MCF 10A (cell line): ENCODE data around the gene XRCC3. TPM values are rescaled to one million over a fixed set of nuclear protein-coding genes. Genes with fewer than 3 reads are reported as not detected.
A peak's percentile ranks its signal among the peaks of the same experiment; 100 is the strongest.
"Not testable (repeated sequence)": the region's sequence is repeated elsewhere in the genome, so short reads cannot be mapped to it uniquely, and the experiment has no call there.

Experiments
- BruUV-seq: library from RNA; stranded (reverse); fragments of 400-500 nt; replicated peaks from 2 replicates; lab custom pipeline; 2021; lab: Mats Ljungman, UMichigan
- CTCF ChIA-PET: fragments of 300-600 bp; sonication (Branson Sonifier 250); formaldehyde crosslinking; extraction: SDS; loops from one replicate; lab custom pipeline; 2021; ENCODE audit warnings: antibody characterized with exemption, inconsistent platforms; lab: Yijun Ruan, JAX
- POLR2A ChIA-PET: fragments of 300-600, 350-650 bp; sonication (Branson Sonifier 250); formaldehyde crosslinking; extraction: SDS; loops from one replicate; lab custom pipeline; 2020; ENCODE audit warnings: antibody characterized with exemption, inconsistent platforms; lab: Yijun Ruan, JAX
- DNase-seq: peaks from one replicate; pipeline ENCODE4 v3.0.0-alpha.2; 2018; ENCODE audit not compliant: unreplicated experiment
- H3K27ac Mint-ChIP-seq: one replicate; pipeline ENCODE4 v1.8.0; 2022; ENCODE audit warnings: mild to moderate bottlenecking, low read depth, mixed read lengths; ENCODE audit not compliant: unreplicated experiment
- H3K27me3 Mint-ChIP-seq: one replicate; pipeline ENCODE4 v1.8.0; 2022; ENCODE audit warnings: mixed read lengths; ENCODE audit not compliant: insufficient read depth, unreplicated experiment
- H3K36me3 Mint-ChIP-seq: one replicate; pipeline ENCODE4 v1.8.0; 2022; ENCODE audit warnings: mild to moderate bottlenecking, moderate library complexity, mixed read lengths; ENCODE audit not compliant: insufficient read depth, unreplicated experiment
- H3K4me1 Mint-ChIP-seq: one replicate; pipeline ENCODE4 v1.8.0; 2022; ENCODE audit warnings: mixed read lengths; ENCODE audit not compliant: insufficient read depth, unreplicated experiment
- H3K4me3 Mint-ChIP-seq: one replicate; pipeline ENCODE4 v1.8.0; 2022; ENCODE audit warnings: mild to moderate bottlenecking, moderate library complexity, mixed read lengths; ENCODE audit not compliant: unreplicated experiment
- H3K9me3 Mint-ChIP-seq: one replicate; pipeline ENCODE4 v1.8.0; 2022; ENCODE audit warnings: mixed read lengths; ENCODE audit not compliant: unreplicated experiment
- CTCF ChIP-seq: fragments of 200-600 bp; IDR thresholded peaks from one replicate; pipeline ENCODE4 v1.8.0; 2022; ENCODE audit warnings: antibody characterized with exemption, mild to moderate bottlenecking; ENCODE audit not compliant: unreplicated experiment
- intact Hi-C: fragments of 100-400 bp; cut with micrococcal nuclease; formaldehyde crosslinking; loops from 2 replicates; pipeline ENCODE4 v1.14.1; 2022
- total RNA-seq: library from RNA; stranded (reverse); gene quantifications from 2 replicates; pipeline ENCODE4 v1.2.3, GENCODE V29; 2022

The XRCC3 gene
- total RNA-seq, 1 experiment from 2014 or later: 17.5 TPM

- Mint-ChIP-seq H3K27me3 (no peaks in the 10 kb centered on the region), H3K9me3 (no peaks in the 10 kb centered on the region), H3K4me3 (no peak overlapping the region), H3K36me3 (peaks cover 83% of the 10 kb centered on the region), H3K27ac (no peak overlapping the region), H3K4me1 (no peaks in the 10 kb centered on the region)
- no TSS peak for BruUV-seq
- ChIA-PET POLR2A (interaction anchor here (1.0 kb wide), 1 partner anchor 95 kb away, joined by 3 read pairs; no protein-coding TSS in a partner anchor), CTCF (interaction anchor here (0.6 kb wide), 2 partner anchors 15 to 204 kb away, joined by 3 to 5 read pairs; no protein-coding TSS in a partner anchor)
- DNase-seq: no peak
- TF ChIP-seq CTCF: no peak
- intact Hi-C loops: no loop called here
Observed at GRCh38 chr14:103656756-103657133, 58.5 kb downstream of the XRCC3 start.

- no peak overlapping the region for H3K27ac Mint-ChIP-seq
- ChIA-PET CTCF (interaction anchor here (0.6 kb wide), 3 partner anchors 11 to 204 kb away, joined by 3 to 5 read pairs (median 3); no protein-coding TSS in a partner anchor), POLR2A (interaction anchor here (1.0 kb wide), 1 partner anchor 27 kb away, joined by 3 read pairs; the partner anchor contains the start of gene KLC1)
- no peak overlapping the region for H3K4me3 Mint-ChIP-seq
- H3K9me3 Mint-ChIP-seq: no peaks in the 10 kb centered on the region
- no peak for TF ChIP-seq CTCF
- no peaks in the 10 kb centered on the region for H3K4me1 Mint-ChIP-seq
- intact Hi-C loops: no loop called here
- BruUV-seq: no TSS peak
- H3K36me3 Mint-ChIP-seq: peaks cover 79% of the 10 kb centered on the region
- peak; percentile 19 for DNase-seq
- no peaks in the 10 kb centered on the region for H3K27me3 Mint-ChIP-seq
Observed at GRCh38 chr14:103656031-103656755, 59.1 kb downstream of the XRCC3 start.

- H3K9me3 Mint-ChIP-seq: no peaks in the 10 kb centered on the region
- H3K4me3 Mint-ChIP-seq: no peak overlapping the region
- H3K27me3 Mint-ChIP-seq: no peaks in the 10 kb centered on the region
- H3K27ac Mint-ChIP-seq: peak overlapping the region; percentile 16
- no TSS peak for BruUV-seq
- no peak for TF ChIP-seq CTCF
- intact Hi-C loops: no loop called here
- ChIA-PET CTCF (interaction anchor here (0.6 kb wide), 1 partner anchor 9 kb away, joined by 3 read pairs; no protein-coding TSS in a partner anchor), POLR2A (no interaction called here)
- no peak for DNase-seq
- no peaks in the 10 kb centered on the region for H3K4me1 Mint-ChIP-seq
- H3K36me3 Mint-ChIP-seq: peaks cover 69% of the 10 kb centered on the region
Observed at GRCh38 chr14:103654619-103655018, 60.6 kb downstream of the XRCC3 start.

DNA sequence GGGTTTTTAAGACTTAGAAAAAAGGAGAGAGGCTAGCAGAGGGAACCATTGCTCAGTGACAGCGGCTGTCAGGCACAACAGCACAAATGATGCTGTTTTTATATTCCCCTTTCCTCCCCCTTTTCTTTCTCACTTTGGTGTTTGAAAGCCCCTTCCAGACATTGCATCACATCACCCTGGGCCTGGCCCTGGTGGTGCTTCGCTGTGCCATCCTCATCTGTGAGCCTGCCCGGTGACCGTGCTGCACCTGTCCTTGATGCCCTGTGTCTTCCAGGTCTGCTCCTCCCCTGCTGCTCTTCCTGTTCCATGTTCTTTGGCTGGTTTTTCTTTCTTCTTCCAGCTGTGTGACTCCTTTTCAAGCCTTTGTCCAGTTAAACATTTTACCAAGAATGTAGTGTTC, 61.4 kb downstream of the XRCC3 start:
- Mint-ChIP-seq H3K4me3 (no peak overlapping the region), H3K4me1 (no peaks in the 10 kb centered on the region), H3K9me3 (no peaks in the 10 kb centered on the region), H3K36me3 (peaks cover 64% of the 10 kb centered on the region), H3K27me3 (no peaks in the 10 kb centered on the region), H3K27ac (peak overlapping the region; percentile 51)
- TF ChIP-seq CTCF: no peak
- POLR2A ChIA-PET: no interaction called here
- CTCF ChIA-PET: interaction anchor here (0.6 kb wide), 1 partner anchor 9 kb away, joined by 3 read pairs; no protein-coding TSS in a partner anchor
- no TSS peak for BruUV-seq
- intact Hi-C loops: no loop called here
- no peak for DNase-seq

- CTCF ChIA-PET, H3K4me3 Mint-ChIP-seq, H3K4me1 Mint-ChIP-seq, intact Hi-C loops, H3K27me3 Mint-ChIP-seq, H3K9me3 Mint-ChIP-seq, BruUV-seq, DNase-seq: not testable (repeated sequence)
- Mint-ChIP-seq H3K36me3 (peaks cover 63% of the 10 kb centered on the region), H3K27ac (peak overlapping the region; percentile 51)
- POLR2A ChIA-PET: interaction anchor here (0.5 kb wide), 1 partner anchor 25 kb away, joined by 3 read pairs; no protein-coding TSS in a partner anchor
Observed at GRCh38 chr14:103653336-103653735, 61.9 kb downstream of the XRCC3 start.
